ENCODE data around the gene TM9SF3. TPM values are rescaled to one million over a fixed set of nuclear protein-coding genes. Genes with fewer than 3 reads are reported as not detected.

TM9SF3 gene
- total and polyA plus RNA-seq, 2 donors (not counting 1 experiment from before 2014, with no cell fraction given) = 103 to 107 TPM

GRCh38 chr10:96622013-96622787 lies 35.4 kb upstream of the TM9SF3 start:
- TF ChIP-seq EZH2 (IDR thresholded peaks at IDR 0.05; ENCODE audit: low read length, missing control alignments) (no peak), CTCF (conservative IDR thresholded peaks at IDR 0.05 in 1 of 2, IDR thresholded peaks at IDR 0.05 in 1 of 2; ENCODE audit: low read depth in 1 of 2, low read length in 2 of 2) (no peak)
- Histone ChIP-seq H3K36me3 (ENCODE audit: control insufficient read depth, insufficient read depth, low read length) (no peaks in the 10 kb centered on the region), H3K79me2 (ENCODE audit: control insufficient read depth, insufficient read depth, low read length) (no peaks in the 10 kb centered on the region), H3K4me2 (ENCODE audit: extremely low read depth, insufficient read depth, low read length) (no peak overlapping the region), H3K4me1 (ENCODE audit: control insufficient read depth, extremely low read depth, insufficient read depth, low read length) (no peaks in the 10 kb centered on the region), H3K9me3 (ENCODE audit: control insufficient read depth, insufficient read depth, low read depth, low read length) (no peaks in the 10 kb centered on the region), H3K27ac (ENCODE audit: insufficient read depth, low read length) (no peak overlapping the region), H3K9ac (ENCODE audit: insufficient read depth, low read length) (no peak overlapping the region), H3K27me3 (ENCODE audit: control insufficient read depth, insufficient read depth, low read length) (no peaks in the 10 kb centered on the region), H2AFZ (ENCODE audit: low read length) (no peak overlapping the region), H4K20me1 (ENCODE audit: control insufficient read depth, extremely low read depth, insufficient read depth, low read length) (no peaks in the 10 kb centered on the region), H3K4me3 (replicated peaks in 1 of 4; ENCODE audit: control extremely low read depth in 1 of 4, insufficient read depth in 1 of 4, low read depth in 3 of 4, low read length in 4 of 4) (no peak overlapping the region)
- DNase-seq (ENCODE audit: low read depth in 2 of 2) = no peak

GRCh38 chr10:96619796-96620773 lies 33.3 kb upstream of the TM9SF3 start:
- no peak overlapping the region for H3K9ac ChIP-seq (ENCODE audit: insufficient read depth, low read length)
- no peak overlapping the region for H3K4me3 ChIP-seq (replicated peaks in 1 of 4; ENCODE audit: control extremely low read depth in 1 of 4, insufficient read depth in 1 of 4, low read depth in 3 of 4, low read length in 4 of 4)
- no peak for TF ChIP-seq EZH2 (IDR thresholded peaks at IDR 0.05; ENCODE audit: low read length, missing control alignments)
- no peak for TF ChIP-seq CTCF (conservative IDR thresholded peaks at IDR 0.05 in 1 of 2, IDR thresholded peaks at IDR 0.05 in 1 of 2; ENCODE audit: low read depth in 1 of 2, low read length in 2 of 2)
- H3K27ac ChIP-seq (ENCODE audit: insufficient read depth, low read length) = no peak overlapping the region
- no peaks in the 10 kb centered on the region for H3K79me2 ChIP-seq (ENCODE audit: control insufficient read depth, insufficient read depth, low read length)
- no peaks in the 10 kb centered on the region for H3K36me3 ChIP-seq (ENCODE audit: control insufficient read depth, insufficient read depth, low read length)
- no peaks in the 10 kb centered on the region for H3K4me1 ChIP-seq (ENCODE audit: control insufficient read depth, extremely low read depth, insufficient read depth, low read length)
- no peaks in the 10 kb centered on the region for H3K9me3 ChIP-seq (ENCODE audit: control insufficient read depth, insufficient read depth, low read depth, low read length)
- H3K27me3 ChIP-seq (ENCODE audit: control insufficient read depth, insufficient read depth, low read length) = no peaks in the 10 kb centered on the region
- no peaks in the 10 kb centered on the region for H4K20me1 ChIP-seq (ENCODE audit: control insufficient read depth, extremely low read depth, insufficient read depth, low read length)
- DNase-seq (ENCODE audit: low read depth in 2 of 2) = peak; percentile 20 to 33
- H2AFZ ChIP-seq (ENCODE audit: low read length) = no peak overlapping the region
- H3K4me2 ChIP-seq (ENCODE audit: extremely low read depth, insufficient read depth, low read length) = no peak overlapping the region

GRCh38 chr10:96619120-96619519 lies 32.3 kb upstream of the TM9SF3 start:
- Histone ChIP-seq H3K36me3 (ENCODE audit: control insufficient read depth, insufficient read depth, low read length) (no peaks in the 10 kb centered on the region), H3K4me2 (ENCODE audit: extremely low read depth, insufficient read depth, low read length) (no peak overlapping the region), H3K9me3 (ENCODE audit: control insufficient read depth, insufficient read depth, low read depth, low read length) (no peaks in the 10 kb centered on the region), H3K4me3 (replicated peaks in 1 of 4; ENCODE audit: control extremely low read depth in 1 of 4, insufficient read depth in 1 of 4, low read depth in 3 of 4, low read length in 4 of 4) (no peak overlapping the region), H3K79me2 (ENCODE audit: control insufficient read depth, insufficient read depth, low read length) (no peaks in the 10 kb centered on the region), H3K27ac (ENCODE audit: insufficient read depth, low read length) (no peak overlapping the region), H2AFZ (ENCODE audit: low read length) (no peak overlapping the region), H4K20me1 (ENCODE audit: control insufficient read depth, extremely low read depth, insufficient read depth, low read length) (no peaks in the 10 kb centered on the region), H3K9ac (ENCODE audit: insufficient read depth, low read length) (no peak overlapping the region), H3K4me1 (ENCODE audit: control insufficient read depth, extremely low read depth, insufficient read depth, low read length) (no peaks in the 10 kb centered on the region), H3K27me3 (ENCODE audit: control insufficient read depth, insufficient read depth, low read length) (no peaks in the 10 kb centered on the region)
- no peak for DNase-seq (ENCODE audit: low read depth in 2 of 2)
- no peak for TF ChIP-seq CTCF (conservative IDR thresholded peaks at IDR 0.05 in 1 of 2, IDR thresholded peaks at IDR 0.05 in 1 of 2; ENCODE audit: low read depth in 1 of 2, low read length in 2 of 2)
- no peak for TF ChIP-seq EZH2 (IDR thresholded peaks at IDR 0.05; ENCODE audit: low read length, missing control alignments)
